K562 (cell line): ENCODE results near the gene CAPN14. TPM values are rescaled to one million over a fixed set of nuclear protein-coding genes. Genes with fewer than 3 reads are reported as not detected.

Source experiments
- ATAC-seq: fragments of 200-7000 bp; cut with Tn5 transposase; 3 replicates; pipeline ENCODE4 v1.9.1; 2020; ENCODE audit warnings: moderate library complexity
- BruUV-seq: library from RNA; stranded (reverse); fragments of 400-500 nt; replicated peaks from 2 replicates; lab custom pipeline; 2021; lab: Mats Ljungman, UMichigan
- CTCF ChIA-PET: fragments of 300-600 bp; formaldehyde crosslinking; extraction: SDS; loops from one replicate; lab custom pipeline; 2021; ENCODE audit warnings: low intra/inter-chr PET ratio; lab: Yijun Ruan, JAX
- POLR2A ChIA-PET: fragments of 300-600, 350-650 bp; sonication (Branson Sonifier 250); formaldehyde crosslinking; extraction: SDS; loops from one replicate; lab custom pipeline; 2021; ENCODE audit warnings: antibody characterized with exemption, inconsistent platforms; lab: Yijun Ruan, JAX
- DNase-seq, 4 experiments: peaks; one replicate each; pipeline versions ENCODE4 v3.0.0 to v3.0.0-alpha.2; 2011 to 2018; ENCODE audit warnings: low spot score in 3 of 4, mixed read lengths in 3 of 4; ENCODE audit errors: extremely low read depth in 1 of 4
- FAIRE-seq: peaks from 2 replicates; lab custom pipeline; 2011; peaks lifted over from hg19 to GRCh38; lab: Jason Lieb, UNC
- H2AFZ ChIP-seq: 2 replicates; pipeline ENCODE4 v1.6.0; 2011; ENCODE audit warnings: low read depth, low read length, control low read depth, inconsistent platforms
- H3K27ac ChIP-seq: fragments of 200-600 bp; 3 replicates; pipeline ENCODE4 v1.8.0; 2011; ENCODE audit warnings: low read depth, mild to moderate bottlenecking, control low read depth, inconsistent platforms, low read length, moderate library complexity, mixed read lengths; ENCODE audit errors: extremely low read depth
- H3K27me3 ChIP-seq, 2 experiments: fragments of 300-600 bp in 1 of 2; 2 replicates in 1 of 2; 3 replicates in 1 of 2; pipeline versions ENCODE4 v1.6.0 to v1.8.0; 2011; ENCODE audit warnings: inconsistent platforms in 2 of 2, low read length in 2 of 2, mild to moderate bottlenecking in 1 of 2, mixed read lengths in 1 of 2, moderate library complexity in 1 of 2; ENCODE audit not compliant: control insufficient read depth in 2 of 2, insufficient read depth in 2 of 2
- H3K36me3 ChIP-seq: fragments of 300-600 bp; 3 replicates; pipeline ENCODE4 v1.8.0; 2011; ENCODE audit warnings: mild to moderate bottlenecking, low read length, inconsistent platforms; ENCODE audit not compliant: control insufficient read depth, insufficient read depth
- H3K4me1 ChIP-seq, 2 experiments: fragments of 200-600 bp in 1 of 2; replicated peaks in 1 of 2; 2 replicates in 1 of 2; 3 replicates in 1 of 2; pipeline versions ENCODE4 v1.5.1 to v1.8.0; 2011; ENCODE audit warnings: inconsistent platforms in 2 of 2, low read length in 2 of 2, mild to moderate bottlenecking in 1 of 2, mixed read lengths in 1 of 2, moderate library complexity in 1 of 2; ENCODE audit not compliant: control insufficient read depth in 2 of 2, insufficient read depth in 2 of 2
- H3K4me2 ChIP-seq: 2 replicates; pipeline ENCODE4 v1.6.1; 2011; ENCODE audit warnings: low read length, control low read depth, inconsistent platforms, mixed read lengths; ENCODE audit not compliant: insufficient read depth
- H3K4me3 ChIP-seq: fragments of 200-600 bp; sonication (generic), shearing (Covaris generic); 2 replicates; pipeline ENCODE4 v1.5.1; 2016; ENCODE audit warnings: control low read depth, inconsistent platforms
- H3K79me2 ChIP-seq: fragments of 200-600 bp; 3 replicates; pipeline ENCODE4 v1.8.0; 2011; ENCODE audit warnings: low read length, inconsistent platforms; ENCODE audit not compliant: control insufficient read depth, insufficient read depth
- H3K9ac ChIP-seq, 2 experiments: 2 replicates each; pipeline versions ENCODE4 v1.6.0 to v1.6.1; 2011; ENCODE audit warnings: low read depth in 2 of 2, low read length in 2 of 2, control low read depth in 1 of 2, inconsistent platforms in 1 of 2, mild to moderate bottlenecking in 1 of 2, mixed read lengths in 1 of 2; ENCODE audit not compliant: insufficient read depth in 1 of 2
- H3K9me1 ChIP-seq: one replicate; pipeline ENCODE4 v1.6.0; 2011; ENCODE audit warnings: inconsistent platforms, mild to moderate bottlenecking, low read length, moderate library complexity; ENCODE audit not compliant: control insufficient read depth, insufficient read depth
- H3K9me3 ChIP-seq: replicated peaks from 2 replicates; pipeline ENCODE4 v1.5.1; 2011; ENCODE audit warnings: low read depth, low read length, inconsistent platforms; ENCODE audit not compliant: control insufficient read depth, insufficient read depth
- H4K20me1 ChIP-seq: replicated peaks from 2 replicates; pipeline ENCODE4 v1.6.1; 2011; ENCODE audit warnings: low read length, inconsistent platforms, mixed read lengths; ENCODE audit not compliant: control insufficient read depth, insufficient read depth
- MXI1 ChIP-seq: IDR thresholded peaks from 2 replicates; pipeline ENCODE4 v1.6.1; 2011; ENCODE audit warnings: low read depth, mild to moderate bottlenecking, improper control_type of control experiment, low read length
- NFYB ChIP-seq: IDR thresholded peaks from 2 replicates; pipeline ENCODE4 v1.6.1; 2011; ENCODE audit warnings: mild to moderate bottlenecking, moderate library complexity; ENCODE audit not compliant: insufficient read length; ENCODE audit errors: extremely low read depth
- SIN3B ChIP-seq: fragments of 450-650 bp; IDR thresholded peaks from 2 replicates; pipeline ENCODE4 v1.6.1; 2017; ENCODE audit warnings: low read depth, mild to moderate bottlenecking, moderate library complexity
- ZNF232 ChIP-seq: sonication (generic); formaldehyde crosslinking; IDR thresholded peaks from 2 replicates; pipeline ENCODE4 v1.8.0; 2022; ENCODE audit warnings: mild to moderate bottlenecking, missing genetic modification reagents
- WGBS: fragments of 100-300 bp; shearing (Covaris generic); methylation state at CpG from one replicate; pipeline ENCODE4 v1.1.6; 2016; ENCODE audit warnings: low coverage, mixed read lengths; ENCODE audit not compliant: insufficient coverage; ENCODE audit errors: missing lambda C conversion rate; 5-methylcytosine and 5-hydroxymethylcytosine counted together
- in situ Hi-C: fragments of 300-500 bp; cut with MboI; formaldehyde crosslinking; loops from 4 replicates; pipeline ENCODE4 v1.15.0; 2018; ENCODE audit warnings: inconsistent platforms, mixed read lengths
- intact Hi-C: fragments of 100-400 bp; cut with micrococcal nuclease; formaldehyde crosslinking; loops from 2 replicates; pipeline ENCODE4 v1.14.2; 2022
- polyA plus RNA-seq, 8 experiments: library from polyadenylated mRNA; depleted of rRNA in 4 of 8; stranded (reverse) in 5 of 8; unstranded in 3 of 8; fragments of >200 nt; fragmentation: Nextera tagmentation in 2 of 8; fragmentation: Illumina TruSeq in 1 of 8; extraction: Ambion mirVana in 2 of 8; extraction: Trizol in 1 of 8; gene quantifications; 2 replicates each; pipeline versions ENCODE4 v1.2.1 to v1.2.3, GENCODE V29; 2011 to 2014; ENCODE audit warnings: inconsistent platforms in 1 of 8, missing spikeins in 1 of 8
- total RNA-seq, 7 experiments: library from RNA; depleted of rRNA in 6 of 7; stranded (reverse); fragments of >200 nt in 6 of 7; fragmentation: Illumina TruSeq in 2 of 7; extraction: Trizol in 2 of 7; gene quantifications; 2 replicates each; pipeline versions ENCODE4 v1.2.1 to v1.2.3, GENCODE V29; 2011 to 2021; ENCODE audit warnings: low replicate concordance in 1 of 7
- TF ChIP-seq, protein P1 (sequence below): sonication (generic); formaldehyde crosslinking; IDR thresholded peaks from 2 replicates; pipeline ENCODE4 v1.8.0; 2022; ENCODE audit warnings: mild to moderate bottlenecking, missing genetic modification reagents, borderline replicate concordance
- TF ChIP-seq, protein P2 (sequence below): sonication (generic); formaldehyde crosslinking; IDR thresholded peaks from 2 replicates; pipeline ENCODE4 v1.4.0; 2020; ENCODE audit warnings: mild to moderate bottlenecking, missing genetic modification reagents

The CAPN14 gene
- total and polyA plus RNA-seq, 9 of the 15 experiments (the other 6 are each of a cell fraction or from before 2014, with no cell fraction given): not detected

DNA sequence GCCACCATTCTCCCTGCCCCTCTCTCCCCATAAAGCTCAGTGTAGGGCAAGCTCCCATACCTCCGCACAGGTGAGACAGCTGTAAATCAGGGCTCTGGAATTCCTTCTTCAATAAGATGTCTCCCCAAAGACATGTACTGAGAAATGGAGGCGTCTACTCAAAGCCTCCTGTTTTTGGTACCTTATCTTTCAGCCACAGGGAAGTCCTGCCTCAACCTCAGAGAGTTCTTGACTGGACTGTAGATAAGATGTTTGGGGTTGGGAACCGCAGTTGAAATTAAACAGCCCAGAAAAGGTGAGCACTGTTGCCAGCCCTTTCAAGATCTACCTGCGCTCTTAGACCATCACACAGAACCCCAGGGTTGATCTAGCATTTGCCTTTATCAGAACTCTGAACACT lies 77.6 kb downstream of the CAPN14 start:
- Histone ChIP-seq H3K9ac (no peak overlapping the region), H3K9me1 (no peaks in the 10 kb centered on the region), H3K4me1 (no peaks in the 10 kb centered on the region; a peak in 1 of 5 replicates), H3K79me2 (no peaks in the 10 kb centered on the region), H3K36me3 (no peaks in the 10 kb centered on the region), H3K27ac (no peak overlapping the region), H3K4me2 (no peak overlapping the region), H3K9me3 (no peaks in the 10 kb centered on the region), H3K4me3 (no peak overlapping the region)
- DNase-seq: peak in 1 of 4 experiments; percentile 5
- intact Hi-C loops: no loop called here
- POLR2A ChIA-PET: no interaction called here
- WGBS: 2% methylated on average over 4 of the region's 4 CpGs
- FAIRE-seq: no peak
- no peak for TF ChIP-seq NFYB
- TF ChIP-seq MXI1: no peak
- TF ChIP-seq, protein P1, sequence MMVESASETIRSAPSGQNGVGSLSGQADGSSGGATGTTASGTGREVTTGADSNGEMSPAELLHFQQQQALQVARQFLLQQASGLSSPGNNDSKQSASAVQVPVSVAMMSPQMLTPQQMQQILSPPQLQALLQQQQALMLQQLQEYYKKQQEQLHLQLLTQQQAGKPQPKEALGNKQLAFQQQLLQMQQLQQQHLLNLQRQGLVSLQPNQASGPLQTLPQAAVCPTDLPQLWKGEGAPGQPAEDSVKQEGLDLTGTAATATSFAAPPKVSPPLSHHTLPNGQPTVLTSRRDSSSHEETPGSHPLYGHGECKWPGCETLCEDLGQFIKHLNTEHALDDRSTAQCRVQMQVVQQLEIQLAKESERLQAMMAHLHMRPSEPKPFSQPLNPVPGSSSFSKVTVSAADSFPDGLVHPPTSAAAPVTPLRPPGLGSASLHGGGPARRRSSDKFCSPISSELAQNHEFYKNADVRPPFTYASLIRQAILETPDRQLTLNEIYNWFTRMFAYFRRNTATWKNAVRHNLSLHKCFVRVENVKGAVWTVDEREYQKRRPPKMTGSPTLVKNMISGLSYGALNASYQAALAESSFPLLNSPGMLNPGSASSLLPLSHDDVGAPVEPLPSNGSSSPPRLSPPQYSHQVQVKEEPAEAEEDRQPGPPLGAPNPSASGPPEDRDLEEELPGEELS (CRISPR knock-in tag): no peak
- TF ChIP-seq, protein P2, sequence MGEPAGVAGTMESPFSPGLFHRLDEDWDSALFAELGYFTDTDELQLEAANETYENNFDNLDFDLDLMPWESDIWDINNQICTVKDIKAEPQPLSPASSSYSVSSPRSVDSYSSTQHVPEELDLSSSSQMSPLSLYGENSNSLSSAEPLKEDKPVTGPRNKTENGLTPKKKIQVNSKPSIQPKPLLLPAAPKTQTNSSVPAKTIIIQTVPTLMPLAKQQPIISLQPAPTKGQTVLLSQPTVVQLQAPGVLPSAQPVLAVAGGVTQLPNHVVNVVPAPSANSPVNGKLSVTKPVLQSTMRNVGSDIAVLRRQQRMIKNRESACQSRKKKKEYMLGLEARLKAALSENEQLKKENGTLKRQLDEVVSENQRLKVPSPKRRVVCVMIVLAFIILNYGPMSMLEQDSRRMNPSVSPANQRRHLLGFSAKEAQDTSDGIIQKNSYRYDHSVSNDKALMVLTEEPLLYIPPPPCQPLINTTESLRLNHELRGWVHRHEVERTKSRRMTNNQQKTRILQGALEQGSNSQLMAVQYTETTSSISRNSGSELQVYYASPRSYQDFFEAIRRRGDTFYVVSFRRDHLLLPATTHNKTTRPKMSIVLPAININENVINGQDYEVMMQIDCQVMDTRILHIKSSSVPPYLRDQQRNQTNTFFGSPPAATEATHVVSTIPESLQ (CRISPR knock-in tag): no peak
- no peak for TF ChIP-seq SIN3B
- TF ChIP-seq ZNF232 (CRISPR knock-in tag): no peak
- TF ChIP-seq, all 486 proteins: peak for 0
- H2AFZ ChIP-seq: no peak overlapping the region
- no peaks in the 10 kb centered on the region for H4K20me1 ChIP-seq
- BruUV-seq: no TSS peak
- in situ Hi-C loops: no loop called here
- peaks cover 0 to 35% of the 10 kb centered on the region in 2 experiments; a peak in 4 of 5 replicates for H3K27me3 ChIP-seq
- ATAC-seq: no peak
- CTCF ChIA-PET: no interaction called here
